Stimulated activated CD8-positive, alpha-beta memory T cell treated with anti-CD3 and anti-CD28 coated beads, Interleukin-4, amount 100 ng/mL, for 4 hours (primary cell): ENCODE data around the gene PPP6R3.

Experiments
- DNase-seq, 2 donors: peaks; one replicate each; pipeline ENCODE4 v3.0.0-alpha.2; 2020; ENCODE audit warnings: low read depth in 2 of 2, low spot score in 1 of 2

Gene PPP6R3

GRCh38 chr11:68649851-68650555, 189.5 kb downstream of the PPP6R3 start:
- DNase-seq, result no peak

- DNase-seq, result no peak
Observed at GRCh38 chr11:68650801-68651200, 190.2 kb downstream of the PPP6R3 start.

- no peak for DNase-seq
Observed at GRCh38 chr11:68651208-68651984, 190.8 kb downstream of the PPP6R3 start.

GRCh38 chr11:68651985-68652682, 191.6 kb downstream of the PPP6R3 start:
- DNase-seq, result no peak

- no peak for DNase-seq
Observed at GRCh38 chr11:68652683-68653156, 192.2 kb downstream of the PPP6R3 start.

- no peak for DNase-seq
Observed at GRCh38 chr11:68653486-68654430, 193.2 kb downstream of the PPP6R3 start.

DNA sequence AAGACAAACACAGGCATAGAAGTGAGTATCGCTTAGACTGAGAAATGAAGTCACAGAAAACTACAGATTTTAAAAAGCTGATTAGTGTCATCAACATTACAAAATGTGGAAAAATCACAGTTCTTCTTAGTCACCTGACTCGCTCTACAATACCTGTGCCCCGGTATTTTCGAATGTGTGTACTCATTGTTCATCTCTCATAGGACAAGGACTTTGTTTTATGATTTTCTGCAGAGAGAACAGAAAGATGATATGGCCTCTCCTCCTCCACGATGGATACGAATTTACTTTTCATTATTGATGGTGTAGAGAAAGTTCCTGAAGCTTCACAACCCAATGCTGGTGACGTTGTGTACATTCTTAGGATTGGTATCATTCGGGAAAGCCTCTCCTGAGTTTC, 194.4 kb downstream of the PPP6R3 start:
- DNase-seq, result no peak

DNA sequence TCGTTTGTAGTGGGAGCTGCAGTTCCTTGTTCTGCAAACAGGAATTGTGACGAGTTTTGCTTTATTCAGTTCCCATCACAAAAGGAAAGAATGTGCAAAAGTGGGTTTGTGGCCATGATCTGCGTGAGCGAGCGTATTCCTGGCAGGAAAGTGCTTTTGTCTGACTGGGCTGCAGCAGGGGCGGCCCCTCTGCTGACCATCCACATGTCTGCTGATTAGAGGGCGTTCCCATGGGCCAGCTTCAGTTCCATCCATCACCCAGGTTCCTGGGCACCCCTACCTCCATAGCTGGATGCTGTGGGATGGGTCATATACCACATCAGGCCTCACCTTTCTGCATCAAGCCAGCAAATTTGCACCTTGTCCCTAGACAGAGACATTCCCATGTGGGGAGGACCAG, 194.9 kb downstream of the PPP6R3 start:
- DNase-seq, result no peak

GRCh38 chr11:68655806-68656205, 195.3 kb downstream of the PPP6R3 start:
- DNase-seq, result no peak

DNA sequence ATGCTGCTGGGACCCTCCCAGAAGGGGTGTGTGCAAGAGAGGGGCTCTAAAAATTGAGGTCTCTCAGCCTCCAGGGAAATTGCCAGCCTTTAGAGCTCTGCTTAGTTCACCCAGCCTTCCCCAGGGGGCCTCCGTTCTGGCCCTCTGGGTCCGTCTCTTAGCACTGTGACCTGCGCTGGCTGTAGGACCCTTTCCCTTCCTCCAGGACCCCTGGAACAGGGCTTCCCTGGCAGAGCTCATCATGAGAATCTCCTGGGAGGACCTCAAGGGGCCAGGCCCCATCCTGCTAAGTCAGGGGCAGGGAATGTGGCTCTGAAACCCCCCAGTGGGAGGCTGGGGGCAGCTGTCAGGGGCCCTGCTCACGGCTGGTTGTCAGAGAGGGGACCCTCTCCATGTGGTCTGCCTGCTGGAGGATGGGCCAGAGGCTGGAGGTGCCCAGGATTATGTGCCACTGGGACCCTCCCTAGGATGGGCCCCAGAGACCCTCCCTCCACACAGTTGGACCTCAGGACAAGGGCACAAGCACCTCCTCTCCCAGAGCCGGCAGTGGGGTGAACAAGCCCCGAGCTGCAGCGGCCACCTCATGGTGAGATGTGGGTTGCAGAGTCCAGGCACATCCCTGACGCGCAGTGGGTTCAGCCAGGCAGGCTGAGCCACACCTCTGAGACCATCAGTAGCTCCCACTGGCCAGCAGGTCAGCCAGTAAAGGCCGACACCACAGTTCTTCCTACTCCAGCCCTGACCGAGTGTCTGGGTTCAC, 196.6 kb downstream of the PPP6R3 start:
- DNase-seq, result no peak

- DNase-seq, result no peak
Observed at GRCh38 chr11:68658097-68658496, 197.5 kb downstream of the PPP6R3 start.

DNA sequence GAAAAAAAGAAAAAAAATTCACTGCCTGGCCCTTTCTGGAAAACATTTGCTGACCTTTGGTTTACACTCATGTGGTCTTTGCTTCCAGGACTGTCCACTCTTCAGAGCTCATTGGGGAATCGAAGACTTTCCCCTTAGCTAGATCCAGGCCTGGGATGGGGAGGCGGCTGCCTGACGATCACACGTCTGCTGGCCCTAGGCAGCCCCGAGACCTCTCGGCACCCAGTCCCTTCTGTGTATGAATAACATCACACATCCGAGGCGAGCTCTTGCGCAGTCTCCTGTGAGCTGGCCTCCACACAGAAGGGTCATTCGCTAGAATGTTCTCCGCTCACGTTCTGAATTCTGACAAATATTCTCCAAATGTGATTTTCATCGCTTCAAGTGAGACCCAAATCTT, 198.1 kb downstream of the PPP6R3 start:
- no peak for DNase-seq

- DNase-seq, result no peak
Observed at GRCh38 chr11:68659158-68659921, 198.8 kb downstream of the PPP6R3 start.

GRCh38 chr11:68660066-68660810, 199.7 kb downstream of the PPP6R3 start:
- DNase-seq, result no peak

GRCh38 chr11:68661014-68661413, 200.5 kb downstream of the PPP6R3 start:
- DNase-seq, result no peak

- DNase-seq, result no peak
Observed at GRCh38 chr11:68661697-68662603, 201.4 kb downstream of the PPP6R3 start.

DNA sequence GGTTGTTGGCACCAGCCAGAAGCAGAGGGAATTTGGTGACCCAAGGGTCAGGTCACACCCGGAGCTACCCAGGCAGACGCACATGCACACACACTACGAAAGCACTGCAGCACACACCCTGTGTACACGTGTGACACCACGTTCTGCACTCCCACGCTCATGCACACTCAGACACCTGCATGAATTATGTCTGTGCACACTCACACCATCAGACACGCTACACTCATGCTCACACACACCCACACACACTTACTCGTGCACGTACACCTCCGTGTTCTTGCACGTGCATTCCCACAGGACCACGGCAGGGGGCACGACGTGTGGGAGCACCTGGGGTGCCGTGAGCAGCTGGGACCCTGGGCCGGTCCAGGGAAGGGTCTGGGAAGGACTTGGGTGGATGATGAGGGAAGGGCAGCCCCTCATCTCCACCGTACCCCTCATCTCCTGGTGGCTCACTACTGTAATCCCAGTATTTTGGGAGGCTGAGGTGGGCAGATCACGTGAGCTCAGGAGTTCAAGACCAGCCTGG, 203.0 kb downstream of the PPP6R3 start:
- no peak for DNase-seq
